IMR-90 (cell line): ENCODE measurements around the gene PTPRN2.

Experiments
- BHLHE40 ChIP-seq: fragments of 150-350 bp; IDR thresholded peaks from 2 replicates; pipeline ENCODE4 v1.6.1; 2016; ENCODE audit warnings: mild to moderate bottlenecking, low read depth, low read length
- CEBPB ChIP-seq: IDR thresholded peaks from 2 replicates; pipeline ENCODE4 v1.6.1; 2012; ENCODE audit warnings: low read depth, low read length, improper control_type of control experiment
- CHD1 ChIP-seq: IDR thresholded peaks from 2 replicates; pipeline ENCODE4 v1.6.1; 2012; ENCODE audit warnings: low read depth, low read length, improper control_type of control experiment
- MXI1 ChIP-seq: IDR thresholded peaks from 2 replicates; pipeline ENCODE4 v1.6.1; 2012; ENCODE audit warnings: low read depth, mild to moderate bottlenecking, low read length, moderate library complexity, borderline replicate concordance
- NFE2L2 ChIP-seq: fragments of 150-350 bp; IDR thresholded peaks from 2 replicates; pipeline ENCODE4 v1.6.1; 2016; ENCODE audit warnings: low read depth, mild to moderate bottlenecking, low read length
- POLR2A ChIP-seq: IDR thresholded peaks from 2 replicates; pipeline ENCODE4 v1.6.1; 2012; ENCODE audit warnings: mild to moderate bottlenecking, low read depth, low read length
- RFX5 ChIP-seq: IDR thresholded peaks from 2 replicates; pipeline ENCODE4 v1.8.0; 2012; ENCODE audit warnings: low read depth, mild to moderate bottlenecking, low read length, moderate library complexity
- TF ChIP-seq, protein P1 (sequence below): conservative IDR thresholded peaks from 2 replicates; pipeline ENCODE4 v1.5.1; 2012; ENCODE audit warnings: mild to moderate bottlenecking, low read depth, low read length, improper control_type of control experiment
- TF ChIP-seq, protein P2 (sequence below): fragments of 150-350 bp; IDR thresholded peaks from 2 replicates; pipeline ENCODE4 v1.6.1; 2017; ENCODE audit warnings: mild to moderate bottlenecking, antibody characterized with exemption, low read length, low read depth

DNA sequence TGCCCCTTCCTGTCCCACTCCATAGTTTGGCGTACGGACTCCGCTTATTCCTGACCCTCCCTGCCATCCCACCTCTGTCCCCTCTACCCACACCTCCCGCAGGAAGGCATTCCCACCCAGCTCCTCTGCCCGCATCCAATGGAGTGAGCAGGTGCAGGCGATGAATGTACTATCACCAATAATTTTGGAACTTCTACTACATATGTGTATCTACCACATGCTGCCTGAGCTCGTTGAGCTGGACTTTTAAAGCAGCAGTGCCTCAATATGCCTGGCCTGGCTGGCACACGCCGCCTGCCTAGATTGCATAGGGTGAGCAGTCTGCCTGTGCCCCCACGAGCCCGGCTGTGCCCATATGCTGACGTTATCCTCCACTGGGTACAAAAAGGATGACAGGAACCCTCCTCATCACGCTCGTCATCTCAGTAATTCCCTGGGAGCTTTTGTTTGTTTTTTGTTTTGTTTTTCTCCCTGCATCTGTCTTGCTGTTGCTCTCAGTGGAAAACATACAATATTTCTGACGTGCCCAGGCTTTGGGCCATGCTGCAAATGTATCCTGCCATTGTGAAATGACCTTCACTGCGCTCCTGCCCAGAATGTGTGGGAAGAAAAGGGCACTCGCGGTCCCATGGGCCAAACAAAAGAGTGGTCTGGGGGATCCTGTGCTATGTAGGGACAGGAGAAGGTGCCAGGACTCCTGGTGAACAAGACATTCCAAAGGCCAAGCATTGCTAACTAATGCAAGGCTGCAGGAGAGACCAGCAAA, 302.8 kb downstream of the PTPRN2 start:
- TF ChIP-seq, protein P1, sequence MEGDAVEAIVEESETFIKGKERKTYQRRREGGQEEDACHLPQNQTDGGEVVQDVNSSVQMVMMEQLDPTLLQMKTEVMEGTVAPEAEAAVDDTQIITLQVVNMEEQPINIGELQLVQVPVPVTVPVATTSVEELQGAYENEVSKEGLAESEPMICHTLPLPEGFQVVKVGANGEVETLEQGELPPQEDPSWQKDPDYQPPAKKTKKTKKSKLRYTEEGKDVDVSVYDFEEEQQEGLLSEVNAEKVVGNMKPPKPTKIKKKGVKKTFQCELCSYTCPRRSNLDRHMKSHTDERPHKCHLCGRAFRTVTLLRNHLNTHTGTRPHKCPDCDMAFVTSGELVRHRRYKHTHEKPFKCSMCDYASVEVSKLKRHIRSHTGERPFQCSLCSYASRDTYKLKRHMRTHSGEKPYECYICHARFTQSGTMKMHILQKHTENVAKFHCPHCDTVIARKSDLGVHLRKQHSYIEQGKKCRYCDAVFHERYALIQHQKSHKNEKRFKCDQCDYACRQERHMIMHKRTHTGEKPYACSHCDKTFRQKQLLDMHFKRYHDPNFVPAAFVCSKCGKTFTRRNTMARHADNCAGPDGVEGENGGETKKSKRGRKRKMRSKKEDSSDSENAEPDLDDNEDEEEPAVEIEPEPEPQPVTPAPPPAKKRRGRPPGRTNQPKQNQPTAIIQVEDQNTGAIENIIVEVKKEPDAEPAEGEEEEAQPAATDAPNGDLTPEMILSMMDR = no peak
- no peak for TF ChIP-seq RFX5
- no peak for TF ChIP-seq POLR2A
- TF ChIP-seq CHD1 = no peak
- TF ChIP-seq NFE2L2 = no peak
- no peak for TF ChIP-seq BHLHE40
- no peak for TF ChIP-seq CEBPB
- TF ChIP-seq MXI1 = no peak
- TF ChIP-seq, protein P2, sequence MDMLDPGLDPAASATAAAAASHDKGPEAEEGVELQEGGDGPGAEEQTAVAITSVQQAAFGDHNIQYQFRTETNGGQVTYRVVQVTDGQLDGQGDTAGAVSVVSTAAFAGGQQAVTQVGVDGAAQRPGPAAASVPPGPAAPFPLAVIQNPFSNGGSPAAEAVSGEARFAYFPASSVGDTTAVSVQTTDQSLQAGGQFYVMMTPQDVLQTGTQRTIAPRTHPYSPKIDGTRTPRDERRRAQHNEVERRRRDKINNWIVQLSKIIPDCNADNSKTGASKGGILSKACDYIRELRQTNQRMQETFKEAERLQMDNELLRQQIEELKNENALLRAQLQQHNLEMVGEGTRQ = no peak
